CD4-positive, alpha-beta T cell (primary cell): Measurements from ENCODE around the gene SPOP. TPM values are rescaled to one million over a fixed set of nuclear protein-coding genes. Genes with fewer than 3 reads are reported as not detected.

Experiments used
- ATAC-seq: fragments of 200-7000 bp; cut with Tn5 transposase; one replicate; pipeline ENCODE4 v1.10.0; 2022; ENCODE audit warnings: mild to moderate bottlenecking; ENCODE audit not compliant: poor library complexity
- CTCF ChIA-PET: fragments of 350-600 bp; sonication (Branson Sonifier 250); formaldehyde crosslinking; loops from one replicate; lab custom pipeline; 2021; ENCODE audit warnings: antibody characterized with exemption, inconsistent platforms; lab: Charles Lee
- POLR2A ChIA-PET: fragments of 350-600 bp; sonication (Branson Sonifier 250); formaldehyde crosslinking; loops from one replicate; lab custom pipeline; 2021; ENCODE audit warnings: antibody characterized with exemption, inconsistent platforms; lab: Charles Lee
- DNase-seq, 14 experiments: peaks; one replicate each; pipeline ENCODE4 v3.0.0-alpha.2; 2013 to 2020; ENCODE audit warnings: mixed read lengths in 2 of 14
- H3K27ac ChIP-seq, 2 donors: one replicate each; pipeline versions ENCODE4 v1.5.1 to v1.7.0; 2013; ENCODE audit warnings: low read length in 2 of 2, low read depth in 1 of 2, mild to moderate bottlenecking in 1 of 2
- H3K27me3 ChIP-seq, 2 experiments: 1 replicate in 1 of 2; 2 replicates in 1 of 2; pipeline versions ENCODE4 v1.6.1 to v1.7.0; 2013; ENCODE audit warnings: low read length in 2 of 2, control low read depth in 1 of 2, mild to moderate bottlenecking in 1 of 2, moderate library complexity in 1 of 2; ENCODE audit not compliant: insufficient read depth in 2 of 2, control insufficient read depth in 1 of 2
- H3K36me3 ChIP-seq: one replicate; pipeline ENCODE4 v1.6.1; 2013; ENCODE audit warnings: low read length, control low read depth; ENCODE audit not compliant: insufficient read depth
- H3K4me1 ChIP-seq: one replicate; pipeline ENCODE4 v1.6.1; 2013; ENCODE audit warnings: low read length, control low read depth; ENCODE audit not compliant: insufficient read depth
- H3K4me3 ChIP-seq: one replicate; pipeline ENCODE4 v1.5.1; 2013; ENCODE audit warnings: mild to moderate bottlenecking, low read length, moderate library complexity
- H3K9me3 ChIP-seq, 2 experiments: 1 replicate in 1 of 2; 2 replicates in 1 of 2; pipeline versions ENCODE4 v1.6.1 to v1.7.0; 2013; ENCODE audit warnings: low read length in 2 of 2, mild to moderate bottlenecking in 2 of 2, control low read depth in 1 of 2, moderate library complexity in 1 of 2; ENCODE audit not compliant: control insufficient read depth in 1 of 2, insufficient read depth in 1 of 2
- H3K27ac Mint-ChIP-seq: one replicate; pipeline ENCODE4 v1.8.0; 2020; ENCODE audit warnings: mixed read lengths
- H3K27me3 Mint-ChIP-seq: one replicate; pipeline ENCODE4 v1.8.0; 2021; ENCODE audit warnings: mixed read lengths
- H3K36me3 Mint-ChIP-seq: one replicate; pipeline ENCODE4 v1.8.0; 2021; ENCODE audit warnings: low read depth, mixed read lengths
- H3K4me1 Mint-ChIP-seq: one replicate; pipeline ENCODE4 v1.8.0; 2021; ENCODE audit warnings: low read depth, mixed read lengths
- H3K4me3 Mint-ChIP-seq: one replicate; pipeline ENCODE4 v1.8.0; 2020; ENCODE audit warnings: mild to moderate bottlenecking, mixed read lengths
- H3K9me3 Mint-ChIP-seq: one replicate; pipeline ENCODE4 v1.8.0; 2020; ENCODE audit warnings: mixed read lengths
- CTCF ChIP-seq: fragments of 200-600 bp; IDR thresholded peaks from one replicate; pipeline ENCODE4 v1.8.0; 2022; ENCODE audit warnings: antibody characterized with exemption, mild to moderate bottlenecking
- intact Hi-C, 2 experiments: fragments of 100-400 bp; cut with DNase I in 1 of 2; cut with micrococcal nuclease in 1 of 2; formaldehyde crosslinking; loops; one replicate each; pipeline versions ENCODE4 v1.15.1 to v1.9.0; 2023 to 2025; cut with DNase I, micrococcal nuclease
- total RNA-seq, 174 experiments: library from RNA in 2 of 174; stranded (reverse) in 2 of 174; gene quantifications; one replicate each; pipeline ENCODE4 v1.2.3 and lab custom pipeline; 2021 to 2026

Gene SPOP
- total RNA-seq, 2 experiments from 2014 or later, result 38.7 to 41.5 TPM

- H3K36me3 Mint-ChIP-seq, result peaks cover 21% of the 10 kb centered on the region
- peaks cover 6% of the 10 kb centered on the region for H3K4me1 Mint-ChIP-seq
- H3K9me3 Mint-ChIP-seq, result no peaks in the 10 kb centered on the region
- no peak overlapping the region for H3K27ac ChIP-seq
- TF ChIP-seq CTCF, result no peak
- H3K4me3 Mint-ChIP-seq, result no peak overlapping the region
- no peaks in the 10 kb centered on the region for H3K27me3 ChIP-seq
- no peaks in the 10 kb centered on the region for H3K9me3 ChIP-seq
- H3K4me3 ChIP-seq, result no peak overlapping the region
- peaks cover 6% of the 10 kb centered on the region for H3K4me1 ChIP-seq
- CTCF ChIA-PET, result interaction anchor here (3.0 kb wide), 1 partner anchor 18 kb away, joined by 8 read pairs; no protein-coding TSS in a partner anchor
- POLR2A ChIA-PET, result no interaction called here
- DNase-seq, result no peak
- ATAC-seq, result no peak
- intact Hi-C loops, result no loop called here
- no peak overlapping the region for H3K27ac Mint-ChIP-seq
- H3K27me3 Mint-ChIP-seq, result no peaks in the 10 kb centered on the region
- H3K36me3 ChIP-seq, result peaks cover 12% of the 10 kb centered on the region
These were observed 89.6 kb downstream of the SPOP start for GRCh38 chr17:49588312-49588711.

GRCh38 chr17:49587366-49588073 lies 90.4 kb downstream of the SPOP start:
- H3K4me1 Mint-ChIP-seq, result peaks cover 6% of the 10 kb centered on the region
- no peak overlapping the region for H3K4me3 Mint-ChIP-seq
- ChIA-PET POLR2A (no interaction called here), CTCF (interaction anchor here (3.0 kb wide), 1 partner anchor 17 kb away, joined by 8 read pairs; no protein-coding TSS in a partner anchor)
- ATAC-seq, result no peak
- Histone ChIP-seq H3K9me3 (no peaks in the 10 kb centered on the region), H3K36me3 (peaks cover 10% of the 10 kb centered on the region), H3K4me3 (no peak overlapping the region), H3K4me1 (peaks cover 6% of the 10 kb centered on the region), H3K27me3 (no peaks in the 10 kb centered on the region), H3K27ac (no peak overlapping the region)
- H3K27ac Mint-ChIP-seq, result no peak overlapping the region
- peaks cover 17% of the 10 kb centered on the region for H3K36me3 Mint-ChIP-seq
- H3K27me3 Mint-ChIP-seq, result no peaks in the 10 kb centered on the region
- intact Hi-C loops, result no loop called here
- DNase-seq, result no peak
- H3K9me3 Mint-ChIP-seq, result no peaks in the 10 kb centered on the region
- no peak for TF ChIP-seq CTCF

- no peaks in the 10 kb centered on the region for H3K36me3 ChIP-seq
- TF ChIP-seq CTCF, result no peak
- POLR2A ChIA-PET, result no interaction called here
- no peaks in the 10 kb centered on the region for H3K27me3 ChIP-seq
- CTCF ChIA-PET, result interaction anchor here (3.0 kb wide), 1 partner anchor 15 kb away, joined by 8 read pairs; no protein-coding TSS in a partner anchor
- no peaks in the 10 kb centered on the region for H3K9me3 Mint-ChIP-seq
- no peak overlapping the region for H3K27ac Mint-ChIP-seq
- H3K4me1 Mint-ChIP-seq, result peaks cover 6% of the 10 kb centered on the region
- H3K4me3 ChIP-seq, result no peak overlapping the region
- no peak overlapping the region for H3K27ac ChIP-seq
- no peak overlapping the region for H3K4me3 Mint-ChIP-seq
- intact Hi-C loops, result no loop called here
- DNase-seq (no peak), ATAC-seq (no peak)
- H3K27me3 Mint-ChIP-seq, result no peaks in the 10 kb centered on the region
- H3K36me3 Mint-ChIP-seq, result no peaks in the 10 kb centered on the region
- peaks cover 6% of the 10 kb centered on the region for H3K4me1 ChIP-seq
- no peaks in the 10 kb centered on the region for H3K9me3 ChIP-seq
These were observed 92.4 kb downstream of the SPOP start for GRCh38 chr17:49585422-49586027.
